Measurements from ENCODE around the gene MIDN.

DNA sequence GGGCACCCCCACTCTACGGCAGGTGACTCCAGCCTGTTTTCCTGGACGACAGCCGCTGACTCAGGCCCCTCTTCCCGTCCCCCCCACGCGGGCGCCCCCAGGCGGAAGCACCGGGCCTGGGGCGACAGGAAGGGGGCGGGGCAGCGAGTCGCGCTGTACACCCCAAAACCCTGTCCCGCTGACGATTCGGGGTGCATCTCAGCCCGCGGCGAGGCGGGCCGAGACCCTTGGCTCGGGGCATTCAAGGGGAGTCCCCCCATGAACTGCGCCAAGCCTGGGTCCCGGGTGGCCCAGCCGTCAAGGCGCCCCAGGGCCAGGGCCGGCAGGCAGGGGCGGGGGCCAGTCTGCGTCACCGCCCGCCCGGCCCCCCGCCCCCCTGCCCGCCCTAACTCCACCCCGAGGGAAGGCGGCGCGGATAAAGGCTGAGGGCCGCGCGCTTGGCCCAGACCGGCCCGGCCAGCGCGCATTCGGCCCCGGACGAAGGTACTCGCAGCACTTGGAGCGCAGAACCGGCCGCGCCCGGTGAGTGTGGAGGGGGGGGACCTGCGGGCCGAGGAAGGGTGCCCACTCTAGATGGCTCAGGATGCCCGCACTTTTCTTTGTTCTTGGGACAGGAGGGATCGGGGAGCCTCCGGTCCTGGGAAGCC is at the start of gene MIDN:
- TF ChIP-seq POLR2AphosphoS5 (IDR thresholded peaks at IDR 0.05), result peak; percentile 60
- TF ChIP-seq, protein P1, sequence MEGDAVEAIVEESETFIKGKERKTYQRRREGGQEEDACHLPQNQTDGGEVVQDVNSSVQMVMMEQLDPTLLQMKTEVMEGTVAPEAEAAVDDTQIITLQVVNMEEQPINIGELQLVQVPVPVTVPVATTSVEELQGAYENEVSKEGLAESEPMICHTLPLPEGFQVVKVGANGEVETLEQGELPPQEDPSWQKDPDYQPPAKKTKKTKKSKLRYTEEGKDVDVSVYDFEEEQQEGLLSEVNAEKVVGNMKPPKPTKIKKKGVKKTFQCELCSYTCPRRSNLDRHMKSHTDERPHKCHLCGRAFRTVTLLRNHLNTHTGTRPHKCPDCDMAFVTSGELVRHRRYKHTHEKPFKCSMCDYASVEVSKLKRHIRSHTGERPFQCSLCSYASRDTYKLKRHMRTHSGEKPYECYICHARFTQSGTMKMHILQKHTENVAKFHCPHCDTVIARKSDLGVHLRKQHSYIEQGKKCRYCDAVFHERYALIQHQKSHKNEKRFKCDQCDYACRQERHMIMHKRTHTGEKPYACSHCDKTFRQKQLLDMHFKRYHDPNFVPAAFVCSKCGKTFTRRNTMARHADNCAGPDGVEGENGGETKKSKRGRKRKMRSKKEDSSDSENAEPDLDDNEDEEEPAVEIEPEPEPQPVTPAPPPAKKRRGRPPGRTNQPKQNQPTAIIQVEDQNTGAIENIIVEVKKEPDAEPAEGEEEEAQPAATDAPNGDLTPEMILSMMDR (IDR thresholded peaks at IDR 0.05), result peak in 1 of 4 experiments; percentile 40
